MCF 10A (cell line): ENCODE data around the gene TMEM181. TPM values are rescaled to one million over a fixed set of nuclear protein-coding genes. Genes with fewer than 3 reads are reported as not detected.

Experiments
- BruUV-seq: library from RNA; stranded (reverse); fragments of 400-500 nt; replicated peaks from 2 replicates; lab custom pipeline; 2021; lab: Mats Ljungman, UMichigan
- CTCF ChIA-PET: fragments of 300-600 bp; sonication (Branson Sonifier 250); formaldehyde crosslinking; extraction: SDS; loops from one replicate; lab custom pipeline; 2021; ENCODE audit warnings: antibody characterized with exemption, inconsistent platforms; lab: Yijun Ruan, JAX
- POLR2A ChIA-PET: fragments of 300-600, 350-650 bp; sonication (Branson Sonifier 250); formaldehyde crosslinking; extraction: SDS; loops from one replicate; lab custom pipeline; 2020; ENCODE audit warnings: antibody characterized with exemption, inconsistent platforms; lab: Yijun Ruan, JAX
- DNase-seq: peaks from one replicate; pipeline ENCODE4 v3.0.0-alpha.2; 2018; ENCODE audit not compliant: unreplicated experiment
- H3K27ac Mint-ChIP-seq: one replicate; pipeline ENCODE4 v1.8.0; 2022; ENCODE audit warnings: mild to moderate bottlenecking, low read depth, mixed read lengths; ENCODE audit not compliant: unreplicated experiment
- H3K27me3 Mint-ChIP-seq: one replicate; pipeline ENCODE4 v1.8.0; 2022; ENCODE audit warnings: mixed read lengths; ENCODE audit not compliant: insufficient read depth, unreplicated experiment
- H3K36me3 Mint-ChIP-seq: one replicate; pipeline ENCODE4 v1.8.0; 2022; ENCODE audit warnings: mild to moderate bottlenecking, moderate library complexity, mixed read lengths; ENCODE audit not compliant: insufficient read depth, unreplicated experiment
- H3K4me1 Mint-ChIP-seq: one replicate; pipeline ENCODE4 v1.8.0; 2022; ENCODE audit warnings: mixed read lengths; ENCODE audit not compliant: insufficient read depth, unreplicated experiment
- H3K4me3 Mint-ChIP-seq: one replicate; pipeline ENCODE4 v1.8.0; 2022; ENCODE audit warnings: mild to moderate bottlenecking, moderate library complexity, mixed read lengths; ENCODE audit not compliant: unreplicated experiment
- H3K9me3 Mint-ChIP-seq: one replicate; pipeline ENCODE4 v1.8.0; 2022; ENCODE audit warnings: mixed read lengths; ENCODE audit not compliant: unreplicated experiment
- intact Hi-C: fragments of 100-400 bp; cut with micrococcal nuclease; formaldehyde crosslinking; loops from 2 replicates; pipeline ENCODE4 v1.14.1; 2022
- total RNA-seq: library from RNA; stranded (reverse); gene quantifications from 2 replicates; pipeline ENCODE4 v1.2.3, GENCODE V29; 2022
- TF ChIP-seq, protein P1 (sequence below): fragments of 200-600 bp; IDR thresholded peaks from one replicate; pipeline ENCODE4 v1.8.0; 2022; ENCODE audit warnings: antibody characterized with exemption, mild to moderate bottlenecking; ENCODE audit not compliant: unreplicated experiment

The TMEM181 gene
- total RNA-seq, 1 experiment from 2014 or later = 25.3 TPM

- Mint-ChIP-seq H3K27me3 (no peaks in the 10 kb centered on the region), H3K27ac (no peak overlapping the region), H3K4me3 (no peak overlapping the region), H3K36me3 (peaks cover 7% of the 10 kb centered on the region), H3K9me3 (no peaks in the 10 kb centered on the region), H3K4me1 (peaks cover 20% of the 10 kb centered on the region)
- ChIA-PET POLR2A (interaction anchor here (1.2 to 2.0 kb wide), 2 partner anchors 139 to 341 kb away, joined by 3 to 4 read pairs; no protein-coding TSS in a partner anchor), CTCF (interaction anchor here (0.5 to 1.3 kb wide), 5 partner anchors 38 to 802 kb away, joined by 3 to 4 read pairs (median 3); no protein-coding TSS in a partner anchor)
- intact Hi-C loops = no loop called here
- TF ChIP-seq, protein P1, sequence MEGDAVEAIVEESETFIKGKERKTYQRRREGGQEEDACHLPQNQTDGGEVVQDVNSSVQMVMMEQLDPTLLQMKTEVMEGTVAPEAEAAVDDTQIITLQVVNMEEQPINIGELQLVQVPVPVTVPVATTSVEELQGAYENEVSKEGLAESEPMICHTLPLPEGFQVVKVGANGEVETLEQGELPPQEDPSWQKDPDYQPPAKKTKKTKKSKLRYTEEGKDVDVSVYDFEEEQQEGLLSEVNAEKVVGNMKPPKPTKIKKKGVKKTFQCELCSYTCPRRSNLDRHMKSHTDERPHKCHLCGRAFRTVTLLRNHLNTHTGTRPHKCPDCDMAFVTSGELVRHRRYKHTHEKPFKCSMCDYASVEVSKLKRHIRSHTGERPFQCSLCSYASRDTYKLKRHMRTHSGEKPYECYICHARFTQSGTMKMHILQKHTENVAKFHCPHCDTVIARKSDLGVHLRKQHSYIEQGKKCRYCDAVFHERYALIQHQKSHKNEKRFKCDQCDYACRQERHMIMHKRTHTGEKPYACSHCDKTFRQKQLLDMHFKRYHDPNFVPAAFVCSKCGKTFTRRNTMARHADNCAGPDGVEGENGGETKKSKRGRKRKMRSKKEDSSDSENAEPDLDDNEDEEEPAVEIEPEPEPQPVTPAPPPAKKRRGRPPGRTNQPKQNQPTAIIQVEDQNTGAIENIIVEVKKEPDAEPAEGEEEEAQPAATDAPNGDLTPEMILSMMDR = no peak
- BruUV-seq = no TSS peak
- DNase-seq = peak; percentile 25
Observed at GRCh38 chr6:158567871-158568401, 8.0 kb downstream of the TMEM181 start.

- Mint-ChIP-seq H3K9me3 (no peaks in the 10 kb centered on the region), H3K27me3 (no peaks in the 10 kb centered on the region), H3K4me3 (no peak overlapping the region), H3K4me1 (peaks cover 20% of the 10 kb centered on the region), H3K27ac (no peak overlapping the region), H3K36me3 (peaks cover 7% of the 10 kb centered on the region)
- BruUV-seq = no TSS peak
- no peak for DNase-seq
- CTCF ChIA-PET = interaction anchor here (0.6 to 1.3 kb wide), 4 partner anchors 34 to 801 kb away, joined by 3 read pairs; no protein-coding TSS in a partner anchor
- POLR2A ChIA-PET = interaction anchor here (1.2 to 2.0 kb wide), 2 partner anchors 138 to 342 kb away, joined by 3 to 4 read pairs; no protein-coding TSS in a partner anchor
- intact Hi-C loops = no loop called here
- TF ChIP-seq, protein P1 = no peak
Observed at GRCh38 chr6:158568549-158568948, 8.7 kb downstream of the TMEM181 start.

DNA sequence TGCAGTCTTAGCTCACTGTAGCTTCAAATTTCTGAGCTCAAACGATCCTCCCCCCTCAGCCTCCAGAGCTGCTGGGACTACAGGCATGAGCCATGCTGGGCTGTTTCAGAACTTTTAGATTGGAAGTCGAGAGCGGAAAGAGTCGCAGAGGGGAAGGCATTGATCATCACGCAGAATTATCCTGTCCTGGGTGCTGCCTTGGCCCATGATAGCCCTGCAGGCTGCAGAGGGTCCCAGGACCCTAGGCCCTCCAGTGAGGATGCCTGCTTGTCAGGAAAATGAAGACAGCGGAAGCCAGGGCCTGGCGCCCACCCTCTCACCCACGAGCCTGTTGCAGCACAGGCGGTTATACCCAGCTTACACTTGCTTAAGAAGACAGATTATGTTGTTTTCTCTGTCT lies 9.1 kb downstream of the TMEM181 start:
- no peaks in the 10 kb centered on the region for H3K9me3 Mint-ChIP-seq
- H3K4me1 Mint-ChIP-seq = peaks cover 20% of the 10 kb centered on the region
- H3K27ac Mint-ChIP-seq = no peak overlapping the region
- ChIA-PET CTCF (interaction anchor here (0.6 to 1.3 kb wide), 3 partner anchors 33 to 348 kb away, joined by 3 read pairs; no protein-coding TSS in a partner anchor), POLR2A (interaction anchor here (1.2 to 2.0 kb wide), 2 partner anchors 138 to 342 kb away, joined by 3 to 4 read pairs; no protein-coding TSS in a partner anchor)
- TF ChIP-seq, protein P1 = no peak
- no peaks in the 10 kb centered on the region for H3K27me3 Mint-ChIP-seq
- intact Hi-C loops = no loop called here
- H3K4me3 Mint-ChIP-seq = no peak overlapping the region
- H3K36me3 Mint-ChIP-seq = peaks cover 7% of the 10 kb centered on the region
- BruUV-seq = no TSS peak
- no peak for DNase-seq

DNA sequence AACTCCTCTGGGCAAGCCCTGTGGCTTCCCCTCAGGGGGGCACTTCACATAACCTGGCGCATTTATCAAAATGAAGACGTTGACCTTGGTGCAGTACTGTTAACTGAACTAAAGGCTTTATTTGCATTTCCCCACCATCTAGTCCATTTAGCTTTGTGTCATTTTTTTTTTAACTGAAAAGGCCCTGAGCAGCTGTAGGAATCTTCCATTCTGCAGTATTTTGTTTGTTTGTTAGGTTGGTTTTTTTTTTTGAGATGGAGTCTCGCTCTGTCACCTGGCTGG lies 10.7 kb downstream of the TMEM181 start:
- Mint-ChIP-seq H3K4me3 (no peak overlapping the region), H3K36me3 (peaks cover 13% of the 10 kb centered on the region), H3K27ac (peak overlapping the region; percentile 35), H3K27me3 (no peaks in the 10 kb centered on the region), H3K4me1 (peaks cover 20% of the 10 kb centered on the region), H3K9me3 (no peaks in the 10 kb centered on the region)
- no peak for DNase-seq
- intact Hi-C loops = no loop called here
- TF ChIP-seq, protein P1 = no peak
- POLR2A ChIA-PET = no interaction called here
- no TSS peak for BruUV-seq
- CTCF ChIA-PET = interaction anchor here (0.5 kb wide), 1 partner anchor 350 kb away, joined by 3 read pairs; no protein-coding TSS in a partner anchor
